GM23248 (cell line): ENCODE measurements around the gene RBM28.

Source experiments
- EZH2 ChIP-seq: fragments of 200-600 bp; sonication (generic); IDR thresholded peaks from 2 replicates; pipeline ENCODE4 v1.6.1; 2018; ENCODE audit warnings: antibody characterized with exemption, mild to moderate bottlenecking; ENCODE audit not compliant: insufficient read depth, poor library complexity, severe bottlenecking
- EZH2phosphoT487 ChIP-seq: fragments of 200-600 bp; sonication (generic); IDR thresholded peaks from 2 replicates; pipeline ENCODE4 v1.6.1; 2018; ENCODE audit warnings: antibody characterized with exemption, moderate library complexity, mild to moderate bottlenecking, low read depth; ENCODE audit not compliant: insufficient read depth

GRCh38 chr7:128352153-128352537, 8.4 kb upstream of the RBM28 start:
- TF ChIP-seq EZH2phosphoT487 (no peak), EZH2 (no peak)
